K562 (cell line): ENCODE results near the gene VPS18. TPM values are rescaled to one million over a fixed set of nuclear protein-coding genes. Genes with fewer than 3 reads are reported as not detected.

Source experiments
- ARNT ChIP-seq, 2 experiments: fragments of 450-650 bp; IDR thresholded peaks; 2 replicates each; pipeline ENCODE4 v1.6.1; 2016; ENCODE audit warnings: mild to moderate bottlenecking in 1 of 2
- ATF7 ChIP-seq: fragments of 450-650 bp; IDR thresholded peaks from 2 replicates; pipeline ENCODE4 v1.7.1; 2014; ENCODE audit warnings: mild to moderate bottlenecking, moderate library complexity
- DPF2 ChIP-seq: fragments of 450-650 bp; IDR thresholded peaks from 2 replicates; pipeline ENCODE4 v1.6.1; 2016
- EGR1 ChIP-seq: fragments of 450-650 bp; conservative IDR thresholded peaks from 2 replicates; pipeline ENCODE4 v1.6.1; 2017; ENCODE audit warnings: mild to moderate bottlenecking
- EP300 ChIP-seq: IDR thresholded peaks from 2 replicates; pipeline ENCODE4 v1.6.1; 2012; ENCODE audit warnings: low read length, improper control_type of control experiment
- ETS2 ChIP-seq: IDR thresholded peaks from 2 replicates; pipeline ENCODE4 v1.6.1; 2016; ENCODE audit warnings: borderline replicate concordance, missing genetic modification characterization, mild to moderate bottlenecking, moderate library complexity, missing compliant biosample characterization; ENCODE audit not compliant: poor library complexity, severe bottlenecking
- ETV5 ChIP-seq: sonication (generic); formaldehyde crosslinking; IDR thresholded peaks from 2 replicates; pipeline ENCODE4 v1.4.0; 2020; ENCODE audit warnings: low read depth, mild to moderate bottlenecking, missing genetic modification reagents
- EZH2 ChIP-seq: IDR thresholded peaks from 2 replicates; pipeline ENCODE4 v1.6.1; 2012; ENCODE audit warnings: low read depth, mild to moderate bottlenecking, inconsistent platforms, low read length, borderline replicate concordance
- HMBOX1 ChIP-seq: sonication (generic); IDR thresholded peaks from 2 replicates; pipeline ENCODE4 v1.6.1; 2016
- ILK ChIP-seq: fragments of 450-650 bp; IDR thresholded peaks from 2 replicates; pipeline ENCODE4 v1.6.1; 2016; ENCODE audit warnings: missing genetic modification characterization, low read depth, mild to moderate bottlenecking, missing compliant biosample characterization, moderate library complexity, borderline replicate concordance
- KDM2B ChIP-seq: fragments of 250-450 bp; sonication (Bioruptor Pico); IDR thresholded peaks from 2 replicates; pipeline ENCODE4 v1.8.0; 2021; ENCODE audit warnings: mild to moderate bottlenecking, moderate library complexity
- MCM7 ChIP-seq, 2 experiments: fragments of 450-650 bp; IDR thresholded peaks; 2 replicates each; pipeline ENCODE4 v1.6.1; 2016 to 2018
- MEF2D ChIP-seq: conservative IDR thresholded peaks from 2 replicates; pipeline ENCODE4 v1.6.1; 2016; ENCODE audit warnings: low read depth, missing genetic modification characterization, missing compliant biosample characterization
- NBN ChIP-seq: fragments of 450-650 bp; IDR thresholded peaks from 2 replicates; pipeline ENCODE4 v1.6.1; 2016; ENCODE audit warnings: low read depth, mild to moderate bottlenecking
- NFIC ChIP-seq: fragments of 450-650 bp; IDR thresholded peaks from 2 replicates; pipeline ENCODE4 v1.6.1; 2017; ENCODE audit warnings: mild to moderate bottlenecking, inconsistent platforms
- POLR2B ChIP-seq: fragments of 450-650 bp; IDR thresholded peaks from 2 replicates; pipeline ENCODE4 v1.6.1; 2018; ENCODE audit warnings: low read depth; ENCODE audit not compliant: partially characterized antibody
- RBM34 ChIP-seq: fragments of 200-400 bp; formaldehyde crosslinking; IDR thresholded peaks from 2 replicates; pipeline ENCODE4 v1.6.1; 2018; ENCODE audit warnings: low read length, borderline replicate concordance; ENCODE audit not compliant: insufficient read depth
- ZNF696 ChIP-seq: fragments of 250-450 bp; sonication (Bioruptor Pico); conservative IDR thresholded peaks from 2 replicates; pipeline ENCODE4 v1.4.0; 2020; ENCODE audit warnings: mild to moderate bottlenecking, moderate library complexity
- ZNF707 ChIP-seq: fragments of 250-450 bp; sonication (Bioruptor Pico); conservative IDR thresholded peaks from 2 replicates; pipeline ENCODE4 v1.8.0; 2022; ENCODE audit warnings: inconsistent platforms, mild to moderate bottlenecking, moderate library complexity
- polyA plus RNA-seq, 8 experiments: library from polyadenylated mRNA; depleted of rRNA in 4 of 8; stranded (reverse) in 5 of 8; unstranded in 3 of 8; fragments of >200 nt; fragmentation: Nextera tagmentation in 2 of 8; fragmentation: Illumina TruSeq in 1 of 8; extraction: Ambion mirVana in 2 of 8; extraction: Trizol in 1 of 8; gene quantifications; 2 replicates each; pipeline versions ENCODE4 v1.2.1 to v1.2.3, GENCODE V29; 2011 to 2014; ENCODE audit warnings: inconsistent platforms in 1 of 8, missing spikeins in 1 of 8
- total RNA-seq, 7 experiments: library from RNA; depleted of rRNA in 6 of 7; stranded (reverse); fragments of >200 nt in 6 of 7; fragmentation: Illumina TruSeq in 2 of 7; extraction: Trizol in 2 of 7; gene quantifications; 2 replicates each; pipeline versions ENCODE4 v1.2.1 to v1.2.3, GENCODE V29; 2011 to 2021; ENCODE audit warnings: low replicate concordance in 1 of 7
- TF ChIP-seq, protein P1 (sequence below): fragments of 450-650 bp; IDR thresholded peaks from 2 replicates; pipeline ENCODE4 v1.6.1; 2016; ENCODE audit warnings: antibody characterized with exemption
- TF ChIP-seq, protein P2 (sequence below), 2 experiments: IDR thresholded peaks; 2 replicates each; pipeline ENCODE4 v1.6.1; 2011; ENCODE audit warnings: borderline replicate concordance in 1 of 2, control low read depth in 1 of 2, low read depth in 1 of 2, low read length in 1 of 2, mild to moderate bottlenecking in 1 of 2, mixed read lengths in 1 of 2, moderate library complexity in 1 of 2; ENCODE audit not compliant: insufficient read depth in 1 of 2, insufficient read length in 1 of 2, poor library complexity in 1 of 2, severe bottlenecking in 1 of 2; ENCODE audit errors: extremely low read depth in 1 of 2
- TF ChIP-seq, protein P3 (sequence below): fragments of 250-450 bp; sonication (Bioruptor Pico); IDR thresholded peaks from 2 replicates; pipeline ENCODE4 v1.5.0; 2021
- TF ChIP-seq, protein P4 (sequence below): fragments of 200-800 bp; sonication (Bioruptor generic); IDR thresholded peaks from 2 replicates; pipeline ENCODE4 v1.6.1; 2017; ENCODE audit warnings: missing genetic modification characterization, missing compliant biosample characterization

The VPS18 gene
- total and polyA plus RNA-seq, 9 of the 15 experiments (the other 6 are each of a cell fraction or from before 2014, with no cell fraction given) = 0.73 to 19.9 (median 8.5) TPM

DNA sequence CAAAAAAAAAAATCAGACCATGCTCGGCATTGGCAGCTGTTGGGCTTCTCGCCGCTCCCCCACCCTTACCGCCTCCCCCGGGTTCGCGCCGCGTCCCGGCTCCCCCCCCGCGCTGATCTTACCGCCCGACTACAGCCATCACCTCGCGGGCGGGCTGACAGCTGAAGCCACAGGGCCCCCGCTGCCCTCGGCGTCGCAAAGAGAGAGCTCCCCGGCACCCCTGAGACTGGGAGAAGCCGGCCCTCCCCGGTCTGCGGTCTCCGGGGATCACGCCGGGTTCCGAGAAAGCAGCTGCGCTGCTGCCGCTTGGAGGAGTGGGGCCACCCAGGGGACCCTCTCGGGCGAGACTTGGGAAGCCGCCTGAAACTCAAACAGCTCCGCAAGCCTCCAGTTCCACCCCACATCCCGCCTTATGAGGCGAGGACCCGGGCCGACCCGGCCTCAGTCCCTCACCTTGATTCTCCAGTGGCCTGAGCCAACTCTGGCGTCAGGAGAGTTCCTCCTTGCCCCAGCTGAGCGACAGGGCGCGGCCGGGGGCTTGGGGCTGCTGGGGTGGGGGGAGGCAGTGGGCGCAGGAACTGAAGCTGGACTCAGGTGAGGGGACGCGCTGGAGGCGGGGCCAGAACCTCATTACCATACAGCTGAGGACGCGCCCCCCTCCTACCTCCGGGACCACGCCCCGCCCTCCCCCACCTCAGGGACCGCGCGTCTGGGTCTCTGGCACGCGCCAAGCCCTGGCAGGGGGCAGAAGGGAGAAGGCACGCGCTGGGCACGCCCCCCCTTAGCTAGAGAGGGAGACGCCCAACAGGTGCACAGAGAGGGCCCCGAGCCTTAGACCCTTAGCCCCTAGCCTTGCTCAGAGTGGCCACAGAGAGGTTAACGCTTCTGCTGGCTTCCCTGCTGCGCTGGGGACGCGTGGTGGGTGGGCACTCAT, 33.9 kb downstream of the VPS18 start (continued):
- no peak for TF ChIP-seq POLR2B
- no peak for TF ChIP-seq ZNF696 (CRISPR knock-in tag)
- TF ChIP-seq MCM7 (IDR thresholded peaks at IDR 0.05) = no peak
- TF ChIP-seq ILK (tag) = no peak
- TF ChIP-seq, protein P1, sequence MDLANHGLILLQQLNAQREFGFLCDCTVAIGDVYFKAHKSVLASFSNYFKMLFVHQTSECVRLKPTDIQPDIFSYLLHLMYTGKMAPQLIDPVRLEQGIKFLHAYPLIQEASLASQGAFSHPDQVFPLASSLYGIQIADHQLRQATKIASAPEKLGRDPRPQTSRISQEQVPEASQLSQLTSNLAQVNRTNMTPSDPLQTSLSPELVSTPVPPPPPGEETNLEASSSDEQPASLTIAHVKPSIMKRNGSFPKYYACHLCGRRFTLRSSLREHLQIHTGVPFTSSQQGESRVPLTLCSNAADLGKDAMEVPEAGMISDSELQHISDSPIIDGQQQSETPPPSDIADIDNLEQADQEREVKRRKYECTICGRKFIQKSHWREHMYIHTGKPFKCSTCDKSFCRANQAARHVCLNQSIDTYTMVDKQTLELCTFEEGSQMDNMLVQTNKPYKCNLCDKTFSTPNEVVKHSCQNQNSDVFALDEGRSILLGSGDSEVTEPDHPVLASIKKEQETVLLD = no peak
- TF ChIP-seq, protein P2, sequence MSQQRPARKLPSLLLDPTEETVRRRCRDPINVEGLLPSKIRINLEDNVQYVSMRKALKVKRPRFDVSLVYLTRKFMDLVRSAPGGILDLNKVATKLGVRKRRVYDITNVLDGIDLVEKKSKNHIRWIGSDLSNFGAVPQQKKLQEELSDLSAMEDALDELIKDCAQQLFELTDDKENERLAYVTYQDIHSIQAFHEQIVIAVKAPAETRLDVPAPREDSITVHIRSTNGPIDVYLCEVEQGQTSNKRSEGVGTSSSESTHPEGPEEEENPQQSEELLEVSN (IDR thresholded peaks at IDR 0.05; ENCODE audit: borderline replicate concordance in 1 of 2, extremely low read depth in 1 of 2, insufficient read depth in 1 of 2, insufficient read length in 1 of 2, low read depth in 1 of 2, low read length in 1 of 2, poor library complexity in 1 of 2, severe bottlenecking in 1 of 2) = peak in 1 of 2 experiments; percentile 18
- no peak for TF ChIP-seq EP300
- TF ChIP-seq KDM2B (CRISPR knock-in tag) = no peak
- TF ChIP-seq, protein P3, sequence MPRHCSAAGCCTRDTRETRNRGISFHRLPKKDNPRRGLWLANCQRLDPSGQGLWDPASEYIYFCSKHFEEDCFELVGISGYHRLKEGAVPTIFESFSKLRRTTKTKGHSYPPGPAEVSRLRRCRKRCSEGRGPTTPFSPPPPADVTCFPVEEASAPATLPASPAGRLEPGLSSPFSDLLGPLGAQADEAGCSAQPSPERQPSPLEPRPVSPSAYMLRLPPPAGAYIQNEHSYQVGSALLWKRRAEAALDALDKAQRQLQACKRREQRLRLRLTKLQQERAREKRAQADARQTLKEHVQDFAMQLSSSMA (CRISPR knock-in tag) = no peak
- peak; percentile 38; the same call in 1 of the 2 replicates for TF ChIP-seq EGR1
- no peak for TF ChIP-seq ZNF707 (CRISPR knock-in tag)
- TF ChIP-seq NBN = no peak
- no peak for TF ChIP-seq NFIC
- no peak for TF ChIP-seq HMBOX1
- TF ChIP-seq EZH2 = no peak
- no peak for TF ChIP-seq ETV5 (CRISPR knock-in tag)
- TF ChIP-seq DPF2 = peak; percentile 15; the same call in 1 of the 2 replicates
- TF ChIP-seq MEF2D (tag) = no peak
- no peak for TF ChIP-seq RBM34
- no peak for TF ChIP-seq ATF7
- TF ChIP-seq ARNT (IDR thresholded peaks at IDR 0.05) = no peak
- TF ChIP-seq ETS2 (tag) = no peak
- TF ChIP-seq, protein P4, sequence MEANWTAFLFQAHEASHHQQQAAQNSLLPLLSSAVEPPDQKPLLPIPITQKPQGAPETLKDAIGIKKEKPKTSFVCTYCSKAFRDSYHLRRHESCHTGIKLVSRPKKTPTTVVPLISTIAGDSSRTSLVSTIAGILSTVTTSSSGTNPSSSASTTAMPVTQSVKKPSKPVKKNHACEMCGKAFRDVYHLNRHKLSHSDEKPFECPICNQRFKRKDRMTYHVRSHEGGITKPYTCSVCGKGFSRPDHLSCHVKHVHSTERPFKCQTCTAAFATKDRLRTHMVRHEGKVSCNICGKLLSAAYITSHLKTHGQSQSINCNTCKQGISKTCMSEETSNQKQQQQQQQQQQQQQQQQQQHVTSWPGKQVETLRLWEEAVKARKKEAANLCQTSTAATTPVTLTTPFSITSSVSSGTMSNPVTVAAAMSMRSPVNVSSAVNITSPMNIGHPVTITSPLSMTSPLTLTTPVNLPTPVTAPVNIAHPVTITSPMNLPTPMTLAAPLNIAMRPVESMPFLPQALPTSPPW = peak; percentile 93
